IMR-90 (cell line): ENCODE measurements around the gene DLX6. TPM values are rescaled to one million over a fixed set of nuclear protein-coding genes. Genes with fewer than 3 reads are reported as not detected.

Experiments used
- ATAC-seq: fragments of 200-7000 bp; cut with Tn5 transposase; 2 replicates; pipeline ENCODE4 v1.9.1; 2020; ENCODE audit warnings: low read depth, mild to moderate bottlenecking, moderate library complexity
- BruUV-seq: library from RNA; stranded (reverse); fragments of 400-500 nt; replicated peaks from 2 replicates; lab custom pipeline; 2021; lab: Mats Ljungman, UMichigan
- CTCF ChIA-PET: fragments of 300-600 bp; formaldehyde crosslinking; extraction: SDS; loops from one replicate; lab custom pipeline; 2021; ENCODE audit warnings: antibody characterized with exemption; lab: Yijun Ruan, JAX
- POLR2A ChIA-PET: fragments of 300-600 bp; sonication (Branson Sonifier 250); formaldehyde crosslinking; loops from one replicate; lab custom pipeline; 2022; ENCODE audit warnings: antibody characterized with exemption; ENCODE audit not compliant: unreplicated experiment; lab: Charles Lee
- DNase-seq: peaks from one replicate; pipeline ENCODE4 v3.0.0; 2013
- H2AFZ ChIP-seq: replicated peaks from 2 replicates; pipeline ENCODE3; 2013; ENCODE audit warnings: low read length, mild to moderate bottlenecking; ENCODE audit not compliant: poor library complexity
- H2AK5ac ChIP-seq: 2 replicates; pipeline ENCODE4 v1.6.1; 2013; ENCODE audit warnings: low read depth, low read length, inconsistent platforms
- H2AK9ac ChIP-seq: replicated peaks from 2 replicates; pipeline ENCODE3; 2013; ENCODE audit warnings: mild to moderate bottlenecking, low read depth, low read length, moderate library complexity; ENCODE audit not compliant: poor library complexity
- H2BK120ac ChIP-seq: 2 replicates; pipeline ENCODE4 v1.6.1; 2013; ENCODE audit warnings: low read depth, low read length, inconsistent platforms
- H2BK15ac ChIP-seq: 3 replicates; pipeline ENCODE4 v1.6.1; 2013; ENCODE audit warnings: low read depth, low read length, inconsistent platforms
- H2BK20ac ChIP-seq: 2 replicates; pipeline ENCODE4 v1.6.1; 2013; ENCODE audit warnings: low read depth, mild to moderate bottlenecking, inconsistent platforms, low read length, moderate library complexity
- H2BK5ac ChIP-seq: 2 replicates; pipeline ENCODE4 v1.6.1; 2013; ENCODE audit warnings: mild to moderate bottlenecking, low read depth, low read length, inconsistent platforms; ENCODE audit not compliant: poor library complexity, severe bottlenecking
- H3K14ac ChIP-seq: replicated peaks from 2 replicates; pipeline ENCODE4 v1.6.1; 2013; ENCODE audit warnings: low read depth, low read length, inconsistent platforms
- H3K18ac ChIP-seq: 2 replicates; pipeline ENCODE4 v1.6.1; 2013; ENCODE audit warnings: low read depth, low read length, control low read depth
- H3K23ac ChIP-seq: 2 replicates; pipeline ENCODE4 v1.6.1; 2013; ENCODE audit warnings: low read depth, low read length, inconsistent platforms
- H3K27ac ChIP-seq: 2 replicates; pipeline ENCODE4 v1.5.1; 2013; ENCODE audit warnings: mild to moderate bottlenecking, control low read depth, low read length; ENCODE audit not compliant: insufficient read depth
- H3K27me3 ChIP-seq: 2 replicates; pipeline ENCODE4 v1.6.1; 2013; ENCODE audit warnings: low read length; ENCODE audit not compliant: control insufficient read depth, insufficient read depth
- H3K36me3 ChIP-seq: 2 replicates; pipeline ENCODE4 v1.6.1; 2013; ENCODE audit warnings: low read length, mixed read lengths; ENCODE audit not compliant: control insufficient read depth, insufficient read depth
- H3K4ac ChIP-seq: 2 replicates; pipeline ENCODE4 v1.6.1; 2013; ENCODE audit warnings: low read depth, low read length, inconsistent platforms
- H3K4me1 ChIP-seq: 2 replicates; pipeline ENCODE4 v1.6.1; 2013; ENCODE audit warnings: low read length, mixed read lengths; ENCODE audit not compliant: control insufficient read depth, insufficient read depth
- H3K4me2 ChIP-seq: 2 replicates; pipeline ENCODE4 v1.6.1; 2013; ENCODE audit warnings: low read depth, mild to moderate bottlenecking, control low read depth, low read length, moderate library complexity
- H3K4me3 ChIP-seq: 2 replicates; pipeline ENCODE4 v1.5.1; 2013; ENCODE audit warnings: low read depth, mild to moderate bottlenecking, control low read depth, low read length, moderate library complexity; ENCODE audit not compliant: insufficient read depth
- H3K56ac ChIP-seq: 2 replicates; pipeline ENCODE4 v1.6.1; 2013; ENCODE audit warnings: low read length, inconsistent platforms; ENCODE audit not compliant: insufficient read depth; ENCODE audit errors: extremely low read depth
- H3K79me1 ChIP-seq, 2 experiments: 2 replicates each; pipeline ENCODE4 v1.6.1; 2013; ENCODE audit warnings: low read length in 2 of 2, inconsistent platforms in 1 of 2, low read depth in 1 of 2
- H3K9ac ChIP-seq: 2 replicates; pipeline ENCODE4 v1.6.1; 2013; ENCODE audit warnings: low read depth, low read length, control low read depth
- H3K9me1 ChIP-seq: 2 replicates; pipeline ENCODE4 v1.6.1; 2013; ENCODE audit warnings: low read length, inconsistent platforms; ENCODE audit not compliant: insufficient read depth
- H3K9me3 ChIP-seq: 2 replicates; pipeline ENCODE4 v1.6.1; 2013; ENCODE audit warnings: low read length; ENCODE audit not compliant: control insufficient read depth, insufficient read depth
- H4K20me1 ChIP-seq: 2 replicates; pipeline ENCODE4 v1.6.1; 2013; ENCODE audit warnings: low read length, inconsistent platforms; ENCODE audit not compliant: insufficient read depth
- H4K5ac ChIP-seq: 2 replicates; pipeline ENCODE4 v1.6.1; 2013; ENCODE audit warnings: mild to moderate bottlenecking, low read depth, low read length, control low read depth
- H4K8ac ChIP-seq, 2 experiments: 2 replicates each; pipeline ENCODE4 v1.6.1; 2013; ENCODE audit warnings: low read depth in 2 of 2, low read length in 2 of 2, control low read depth in 1 of 2, inconsistent platforms in 1 of 2
- H4K91ac ChIP-seq: 2 replicates; pipeline ENCODE4 v1.6.1; 2013; ENCODE audit warnings: low read depth, low read length, inconsistent platforms; ENCODE audit not compliant: insufficient read depth
- CEBPB ChIP-seq: IDR thresholded peaks from 2 replicates; pipeline ENCODE4 v1.6.1; 2012; ENCODE audit warnings: low read depth, low read length, improper control_type of control experiment
- CTCF ChIP-seq: conservative IDR thresholded peaks from 2 replicates; pipeline ENCODE4 v1.5.1; 2012; ENCODE audit warnings: mild to moderate bottlenecking, low read depth, low read length, improper control_type of control experiment
- ELK1 ChIP-seq: fragments of 150-350 bp; IDR thresholded peaks from 2 replicates; pipeline ENCODE4 v1.6.1; 2016; ENCODE audit warnings: low read depth, mild to moderate bottlenecking, low read length, moderate library complexity, borderline replicate concordance
- FOS ChIP-seq: fragments of 150-350 bp; IDR thresholded peaks from 2 replicates; pipeline ENCODE4 v1.6.1; 2016; ENCODE audit warnings: low read depth, low read length
- MAFK ChIP-seq: IDR thresholded peaks from 2 replicates; pipeline ENCODE4 v1.6.1; 2012; ENCODE audit warnings: low read depth, low read length, improper control_type of control experiment
- MAZ ChIP-seq: IDR thresholded peaks from 2 replicates; pipeline ENCODE4 v1.6.1; 2012; ENCODE audit warnings: low read depth, mild to moderate bottlenecking, low read length, improper control_type of control experiment, moderate library complexity, borderline replicate concordance
- MXI1 ChIP-seq: IDR thresholded peaks from 2 replicates; pipeline ENCODE4 v1.6.1; 2012; ENCODE audit warnings: low read depth, mild to moderate bottlenecking, low read length, moderate library complexity, borderline replicate concordance
- NFE2L2 ChIP-seq: fragments of 150-350 bp; IDR thresholded peaks from 2 replicates; pipeline ENCODE4 v1.6.1; 2016; ENCODE audit warnings: low read depth, mild to moderate bottlenecking, low read length
- POLR2A ChIP-seq: IDR thresholded peaks from 2 replicates; pipeline ENCODE4 v1.6.1; 2012; ENCODE audit warnings: mild to moderate bottlenecking, low read depth, low read length
- RAD21 ChIP-seq: IDR thresholded peaks from 2 replicates; pipeline ENCODE4 v1.6.1; 2012; ENCODE audit warnings: low read length, improper control_type of control experiment
- RCOR1 ChIP-seq: IDR thresholded peaks from 2 replicates; pipeline ENCODE4 v1.6.1; 2012; ENCODE audit warnings: mild to moderate bottlenecking, low read length, improper control_type of control experiment; ENCODE audit not compliant: insufficient replicate concordance
- RFX5 ChIP-seq: IDR thresholded peaks from 2 replicates; pipeline ENCODE4 v1.8.0; 2012; ENCODE audit warnings: low read depth, mild to moderate bottlenecking, low read length, moderate library complexity
- SMC3 ChIP-seq: fragments of 150-350 bp; IDR thresholded peaks from 2 replicates; pipeline ENCODE4 v1.6.1; 2016; ENCODE audit warnings: low read depth, mild to moderate bottlenecking, antibody characterized with exemption, low read length, moderate library complexity
- USF2 ChIP-seq: fragments of 150-350 bp; IDR thresholded peaks from 2 replicates; pipeline ENCODE4 v1.6.1; 2017; ENCODE audit warnings: mild to moderate bottlenecking, antibody characterized with exemption, low read length, low read depth
- WGBS, 2 experiments: methylation state at CpG; one replicate each; pipeline versions ENCODE4 v1.1.5 to v1.1.7; 2013; ENCODE audit warnings: missing lambda C conversion rate in 2 of 2; ENCODE audit not compliant: insufficient read length in 1 of 2; ENCODE audit errors: extremely low coverage in 2 of 2; 5-methylcytosine and 5-hydroxymethylcytosine counted together
- dilution Hi-C: fragments of 300-500 bp; cut with HindIII; formaldehyde crosslinking; loops from one replicate; pipeline ENCODE4 v1.14.3; 2018; ENCODE audit warnings: low sequenced_read_pairs; ENCODE audit not compliant: unreplicated experiment
- in situ Hi-C: fragments of 300-500 bp; cut with MboI; formaldehyde crosslinking; loops from 3 replicates; pipeline ENCODE4 v1.14.3; 2019; ENCODE audit warnings: low sequenced_read_pairs, inconsistent platforms, mixed read lengths
- intact Hi-C: fragments of 100-400 bp; cut with micrococcal nuclease; formaldehyde crosslinking; loops from 2 replicates; pipeline ENCODE4 v1.10.0; 2022
- polyA plus RNA-seq, 3 experiments: library from polyadenylated mRNA; depleted of rRNA; stranded (reverse); fragments of >200 nt; gene quantifications; 2 replicates each; pipeline ENCODE4 v1.2.3, GENCODE V29; 2012; ENCODE audit warnings: low replicate concordance in 1 of 3
- total RNA-seq: library from RNA; depleted of rRNA; stranded (reverse); fragments of >200 nt; gene quantifications from 2 replicates; pipeline ENCODE4 v1.2.3, GENCODE V29; 2012

Gene DLX6
- total and polyA plus RNA-seq, 2 of the 4 experiments (the other 2 are of a cell fraction) = not detected

- no CpG with 5 or more reads among the region's 3 CpGs for WGBS, 2 experiments
- no peaks in the 10 kb centered on the region for H3K4me1 ChIP-seq
- dilution Hi-C loops (no loop called here), in situ Hi-C loops (no loop called here), intact Hi-C loops (no loop called here)
- H4K91ac ChIP-seq = no peak overlapping the region
- no peak overlapping the region for H4K5ac ChIP-seq
- H3K27me3 ChIP-seq = peaks cover 68% of the 10 kb centered on the region
- H2BK20ac ChIP-seq = no peak overlapping the region
- no TSS peak for BruUV-seq
- no peak overlapping the region for H3K4ac ChIP-seq
- H2AFZ ChIP-seq = no peak overlapping the region
- no peak overlapping the region for H2BK5ac ChIP-seq
- H2AK9ac ChIP-seq = no peak overlapping the region
- H3K9me3 ChIP-seq = 0 out of 2 replicates have a peak, but pooled peaks cover 3% of the 10 kb centered on the region
- H3K4me2 ChIP-seq = no peak overlapping the region
- H2BK15ac ChIP-seq = no peak overlapping the region
- H3K36me3 ChIP-seq = no peaks in the 10 kb centered on the region
- ATAC-seq = no peak
- H3K23ac ChIP-seq = no peak overlapping the region
- no peak overlapping the region for H3K27ac ChIP-seq
- CTCF ChIA-PET = no interaction called here
- no peak overlapping the region for H3K56ac ChIP-seq
- TF ChIP-seq MAFK (no peak), MAZ (no peak), NFE2L2 (no peak), USF2 (no peak), MXI1 (no peak), CTCF (no peak), RCOR1 (no peak), CEBPB (no peak), RAD21 (no peak), ELK1 (no peak), SMC3 (no peak), RFX5 (no peak), FOS (no peak), POLR2A (no peak)
- POLR2A ChIA-PET = no interaction called here
- no peaks in the 10 kb centered on the region for H3K79me1 ChIP-seq
- H4K20me1 ChIP-seq = no peaks in the 10 kb centered on the region
- H3K18ac ChIP-seq = no peak overlapping the region
- DNase-seq = no peak
- no peak overlapping the region for H4K8ac ChIP-seq
- H2AK5ac ChIP-seq = no peak overlapping the region
- no peak overlapping the region for H2BK120ac ChIP-seq
- H3K9me1 ChIP-seq = no peaks in the 10 kb centered on the region
- no peak overlapping the region for H3K9ac ChIP-seq
- H3K14ac ChIP-seq = no peak overlapping the region
- no peak overlapping the region for H3K4me3 ChIP-seq
These were observed 3.0 kb downstream of the DLX6 start for GRCh38 chr7:97008275-97008917.
